AG10803 (cell line): ENCODE measurements around the gene EWSR1.

Source experiments
- DNase-seq: peaks from one replicate; pipeline ENCODE4 v3.0.0; 2010; ENCODE audit warnings: low read depth
- H3K4me3 ChIP-seq: 2 replicates; pipeline ENCODE4 v1.5.1; 2011; ENCODE audit warnings: mild to moderate bottlenecking, low read length, control low read depth
- TF ChIP-seq, protein P1 (sequence below): conservative IDR thresholded peaks from 2 replicates; pipeline ENCODE4 v1.5.1; 2011; ENCODE audit warnings: mild to moderate bottlenecking, low read length, control low read depth, inconsistent platforms

Gene EWSR1

DNA sequence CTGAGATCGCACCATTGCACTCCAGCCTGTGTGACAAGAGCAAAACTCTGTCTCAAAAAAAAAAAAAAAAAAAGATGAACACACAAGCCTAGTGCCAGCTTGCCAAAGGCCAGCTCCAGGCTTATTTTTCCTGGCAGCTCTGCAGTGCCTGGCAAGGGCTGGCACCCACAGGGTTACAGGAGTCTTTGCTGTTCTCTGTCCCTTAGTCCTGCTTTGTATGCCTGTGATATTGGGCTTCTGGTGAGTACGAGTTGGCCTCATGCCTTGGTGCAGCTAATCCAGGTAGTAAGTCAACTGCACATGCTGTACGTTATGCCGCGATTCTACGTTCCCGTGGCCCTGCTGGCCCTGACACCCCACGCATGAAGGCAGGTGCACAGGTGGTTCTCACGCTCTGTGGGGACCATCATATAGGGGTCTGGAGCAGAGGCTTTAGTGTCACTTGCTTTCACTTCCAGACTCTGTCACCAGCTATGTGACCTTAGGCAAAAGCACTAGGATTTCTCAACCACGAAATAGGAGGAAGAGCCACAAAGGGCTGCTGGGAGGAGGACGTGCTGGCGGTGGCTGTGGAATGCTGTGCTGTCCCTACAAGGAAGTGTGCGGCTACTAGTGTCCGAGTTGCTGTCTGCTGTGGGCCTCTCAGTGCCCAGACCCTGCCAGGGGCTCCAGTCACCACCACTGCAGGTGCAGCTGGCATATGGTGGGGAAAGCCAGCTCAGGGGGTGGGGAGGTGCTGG lies 68.9 kb downstream of the EWSR1 start:
- H3K4me3 ChIP-seq: no peak overlapping the region
- no peak for DNase-seq
- TF ChIP-seq, protein P1, sequence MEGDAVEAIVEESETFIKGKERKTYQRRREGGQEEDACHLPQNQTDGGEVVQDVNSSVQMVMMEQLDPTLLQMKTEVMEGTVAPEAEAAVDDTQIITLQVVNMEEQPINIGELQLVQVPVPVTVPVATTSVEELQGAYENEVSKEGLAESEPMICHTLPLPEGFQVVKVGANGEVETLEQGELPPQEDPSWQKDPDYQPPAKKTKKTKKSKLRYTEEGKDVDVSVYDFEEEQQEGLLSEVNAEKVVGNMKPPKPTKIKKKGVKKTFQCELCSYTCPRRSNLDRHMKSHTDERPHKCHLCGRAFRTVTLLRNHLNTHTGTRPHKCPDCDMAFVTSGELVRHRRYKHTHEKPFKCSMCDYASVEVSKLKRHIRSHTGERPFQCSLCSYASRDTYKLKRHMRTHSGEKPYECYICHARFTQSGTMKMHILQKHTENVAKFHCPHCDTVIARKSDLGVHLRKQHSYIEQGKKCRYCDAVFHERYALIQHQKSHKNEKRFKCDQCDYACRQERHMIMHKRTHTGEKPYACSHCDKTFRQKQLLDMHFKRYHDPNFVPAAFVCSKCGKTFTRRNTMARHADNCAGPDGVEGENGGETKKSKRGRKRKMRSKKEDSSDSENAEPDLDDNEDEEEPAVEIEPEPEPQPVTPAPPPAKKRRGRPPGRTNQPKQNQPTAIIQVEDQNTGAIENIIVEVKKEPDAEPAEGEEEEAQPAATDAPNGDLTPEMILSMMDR: no peak

DNA sequence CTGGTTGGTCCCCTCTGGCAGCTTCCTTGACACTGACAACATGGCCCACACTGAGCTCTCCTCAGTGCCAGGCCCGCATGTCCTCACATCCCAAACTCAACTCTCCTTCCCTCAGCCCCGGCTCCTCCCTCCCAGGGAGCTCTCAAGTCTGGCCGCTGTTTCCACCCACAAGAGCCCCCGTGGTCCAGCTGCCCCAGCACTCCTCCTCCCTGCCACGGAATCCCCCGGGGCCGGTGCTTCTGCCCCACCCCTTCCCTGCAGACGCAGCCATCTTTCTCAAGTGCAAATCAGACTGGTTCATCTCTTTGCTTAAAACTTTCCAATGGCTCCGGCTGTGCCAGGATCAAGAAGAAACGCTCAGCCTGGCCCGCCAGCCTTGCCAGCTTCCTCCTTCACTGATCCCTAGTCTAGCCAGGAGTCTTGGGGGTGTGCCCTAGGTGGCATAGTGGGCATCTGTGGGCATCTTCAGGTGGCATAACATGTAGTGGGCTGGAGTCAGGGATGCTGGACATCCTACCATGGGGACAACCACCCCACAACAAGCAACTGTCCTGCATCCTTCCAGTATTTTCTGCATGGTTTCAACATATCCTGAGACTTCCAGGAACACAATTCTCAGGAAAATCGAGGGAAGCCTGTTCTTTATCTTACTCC lies 69.7 kb downstream of the EWSR1 start:
- TF ChIP-seq, protein P1: no peak
- DNase-seq: no peak
- no peak overlapping the region for H3K4me3 ChIP-seq

DNA sequence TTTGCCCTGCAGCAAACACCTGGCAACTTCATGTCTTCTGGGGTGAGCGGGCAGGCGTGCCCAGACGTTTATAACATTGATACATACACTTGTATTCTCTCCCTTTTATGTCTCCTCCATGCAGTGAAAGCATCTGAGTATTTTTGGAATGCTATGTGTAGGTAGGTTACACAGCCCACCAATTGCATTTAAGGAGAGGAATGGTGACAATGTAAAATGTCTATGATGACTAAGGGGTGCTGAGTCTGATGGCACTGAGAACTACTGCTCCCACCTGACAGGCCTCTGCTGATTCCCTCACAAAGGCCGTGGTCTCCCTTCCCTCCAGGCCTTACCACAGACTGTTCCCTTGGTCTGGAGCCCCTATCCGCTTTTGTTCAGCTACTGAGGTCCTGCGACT lies 70.3 kb downstream of the EWSR1 start:
- DNase-seq: no peak
- H3K4me3 ChIP-seq: no peak overlapping the region
- TF ChIP-seq, protein P1: no peak

DNA sequence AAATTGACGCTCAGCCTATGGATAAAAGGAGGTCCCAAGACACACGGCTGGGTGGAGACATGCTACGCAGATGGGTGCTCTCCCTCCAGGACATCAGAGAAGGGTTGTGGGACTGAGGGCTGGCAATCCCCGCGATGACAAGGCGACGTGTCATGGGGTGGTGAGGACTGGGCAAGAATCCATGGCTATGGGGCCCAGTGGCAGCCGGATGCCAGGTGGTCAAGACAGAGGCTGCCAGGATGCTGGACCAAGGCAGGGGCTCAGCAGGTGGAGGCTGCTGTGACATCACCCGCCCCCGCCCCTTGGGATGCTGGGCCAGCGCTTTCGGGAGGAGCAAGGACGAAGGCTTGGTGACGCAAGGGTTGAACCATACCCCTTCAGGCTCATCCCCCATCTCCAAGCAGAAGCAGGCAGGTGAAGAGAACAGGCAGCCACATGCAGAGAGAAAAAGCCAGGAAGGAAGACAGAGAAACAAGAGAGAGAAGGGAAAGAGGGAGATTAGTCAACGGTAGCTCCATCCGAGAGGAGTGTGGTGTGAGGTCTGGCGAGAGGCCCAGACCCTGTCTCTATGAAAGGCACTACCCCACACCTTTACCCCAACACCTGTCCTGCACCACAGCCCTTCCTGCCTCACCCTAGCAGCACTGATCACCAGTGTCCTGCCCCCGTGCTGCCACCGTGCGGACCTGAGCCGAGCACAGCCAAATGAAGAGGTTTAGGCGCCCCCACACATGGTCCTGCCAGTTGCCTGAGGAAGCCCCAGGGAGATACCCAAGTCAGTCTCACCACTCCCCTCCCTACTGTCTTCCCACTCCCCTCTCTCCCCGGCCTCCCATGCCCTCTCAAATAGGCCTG lies 71.5 kb downstream of the EWSR1 start:
- no peak overlapping the region for H3K4me3 ChIP-seq
- TF ChIP-seq, protein P1: no peak

DNA sequence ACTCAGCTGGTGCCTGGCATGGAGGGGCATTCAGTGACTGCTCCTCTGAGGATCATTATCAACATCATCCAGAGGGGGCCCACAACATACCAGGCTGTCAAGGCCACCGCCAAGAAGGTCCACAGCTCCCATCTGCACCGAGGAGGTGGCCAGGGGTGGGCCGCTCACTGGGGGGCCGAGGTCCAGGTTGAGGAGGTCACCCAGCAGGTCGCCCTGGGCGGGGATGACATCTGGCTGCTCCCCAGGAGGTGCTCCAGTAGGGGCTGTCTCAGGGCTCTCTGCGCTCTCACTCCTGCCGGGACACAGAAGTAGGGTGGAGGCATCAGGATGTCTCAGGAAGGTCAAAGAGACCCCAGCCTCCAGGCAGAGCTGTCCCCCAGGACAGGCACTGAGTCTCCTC lies 72.5 kb downstream of the EWSR1 start:
- DNase-seq: no peak
- TF ChIP-seq, protein P1: no peak

More for the DNA sequence above, 71.5 kb downstream of the EWSR1 start:
- no peak for DNase-seq

DNA sequence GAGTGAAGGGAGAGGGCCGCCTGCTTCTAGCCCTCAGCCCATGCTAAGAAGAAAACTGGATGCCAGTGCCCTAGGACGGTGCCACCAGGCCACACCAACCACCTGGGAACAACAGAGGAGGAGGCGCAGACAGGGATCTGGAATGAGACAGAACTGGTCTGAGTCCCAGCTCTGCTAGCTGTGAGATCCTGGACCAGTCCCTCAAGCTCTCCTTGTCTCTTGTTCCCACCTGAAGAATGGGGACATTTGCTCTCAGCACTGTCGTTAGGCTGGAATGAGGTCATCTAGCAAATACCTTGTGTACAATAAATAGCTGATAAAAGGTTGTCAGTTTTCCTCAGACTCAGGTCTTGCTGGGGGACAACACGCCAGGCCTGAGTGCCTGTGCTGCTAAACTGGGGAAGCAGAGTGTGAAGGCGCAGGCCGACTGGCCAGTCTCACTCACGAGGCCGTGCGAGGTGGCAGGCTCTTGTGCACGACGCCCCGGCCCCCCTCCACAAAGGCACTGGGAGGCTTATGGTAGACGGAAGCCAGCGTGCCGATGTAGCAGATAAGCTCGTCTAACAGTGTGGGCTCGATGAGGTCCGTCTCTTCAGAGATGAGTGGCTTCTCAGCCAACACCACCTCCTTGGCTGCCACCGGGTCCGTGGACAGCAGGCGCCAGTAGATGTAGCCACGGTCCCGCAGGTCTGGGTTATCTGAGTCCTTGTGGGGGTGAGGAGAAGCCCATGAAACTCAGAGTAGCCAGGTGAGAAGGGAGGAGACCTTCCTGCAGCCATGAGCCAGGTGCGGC lies 73.2 kb downstream of the EWSR1 start:
- H3K4me3 ChIP-seq: no peak overlapping the region
- no peak for DNase-seq
- TF ChIP-seq, protein P1: no peak

More for the DNA sequence above, 72.5 kb downstream of the EWSR1 start:
- no peak overlapping the region for H3K4me3 ChIP-seq
